PC-3 (cell line): Measurements from ENCODE around the gene CD101. TPM values are rescaled to one million over a fixed set of nuclear protein-coding genes. Genes with fewer than 3 reads are reported as not detected.

Experiments used
- ATAC-seq: fragments of 200-7000 bp; cut with Tn5 transposase; 2 replicates; pipeline ENCODE4 v1.9.1; 2020; ENCODE audit warnings: mild to moderate bottlenecking, moderate library complexity
- BruUV-seq: library from RNA; stranded (reverse); fragments of 400-500 nt; replicated peaks from 2 replicates; lab custom pipeline; 2021; lab: Mats Ljungman, UMichigan
- CTCF ChIA-PET: fragments of 300-600 bp; sonication (Branson Sonifier 250); formaldehyde crosslinking; loops from one replicate; lab custom pipeline; 2022; ENCODE audit warnings: antibody characterized with exemption; lab: Charles Lee
- POLR2A ChIA-PET: fragments of 300-600 bp; sonication (Branson Sonifier 250); formaldehyde crosslinking; loops from one replicate; lab custom pipeline; 2022; ENCODE audit warnings: antibody characterized with exemption; ENCODE audit not compliant: unreplicated experiment; lab: Charles Lee
- DNase-seq: peaks from one replicate; pipeline ENCODE4 v3.0.0-alpha.2; 2015
- H2AFZ ChIP-seq: fragments of 300-600 bp; sonication (generic); 2 replicates; pipeline ENCODE4 v1.6.0; 2016; ENCODE audit warnings: antibody characterized with exemption, low read length
- H3F3A ChIP-seq: fragments of 300-600 bp; sonication (generic); one replicate; pipeline ENCODE4 v1.6.0; 2017; ENCODE audit warnings: antibody characterized with exemption, low read length, control low read depth, mild to moderate bottlenecking; ENCODE audit not compliant: unreplicated experiment
- H3K27ac ChIP-seq: fragments of 300-600 bp; sonication (generic); 2 replicates; pipeline ENCODE4 v1.5.1; 2016; ENCODE audit warnings: mild to moderate bottlenecking, low read length
- H3K27me3 ChIP-seq: fragments of 300-600 bp; sonication (generic); 2 replicates; pipeline ENCODE4 v1.6.1; 2016; ENCODE audit warnings: low read length, mixed read lengths
- H3K36me3 ChIP-seq: fragments of 300-600 bp; sonication (generic); 2 replicates; pipeline ENCODE4 v1.6.1; 2016; ENCODE audit warnings: low read depth, mixed run types, low read length, mixed read lengths
- H3K4me1 ChIP-seq: fragments of 300-600 bp; sonication (generic); 2 replicates; pipeline ENCODE4 v1.5.1; 2016; ENCODE audit warnings: low read length; ENCODE audit not compliant: insufficient read depth
- H3K4me2 ChIP-seq: fragments of 300-600 bp; sonication (generic); 2 replicates; pipeline ENCODE4 v1.6.0; 2016; ENCODE audit warnings: low read length
- H3K4me3 ChIP-seq: fragments of 300-600 bp; sonication (generic); 2 replicates; pipeline ENCODE4 v1.5.1; 2016; ENCODE audit warnings: mild to moderate bottlenecking, low read length, mixed read lengths
- H3K79me2 ChIP-seq: fragments of 300-600 bp; sonication (generic); 2 replicates; pipeline ENCODE4 v1.6.1; 2017; ENCODE audit warnings: low read length, mixed read lengths
- H3K9ac ChIP-seq: fragments of 300-600 bp; sonication (generic); 2 replicates; pipeline ENCODE4 v1.6.0; 2016; ENCODE audit warnings: mild to moderate bottlenecking, low read length
- H3K9me2 ChIP-seq: fragments of 300-600 bp; sonication (generic); replicated peaks from 2 replicates; pipeline ENCODE4 v1.6.1; 2016; ENCODE audit warnings: mixed run types, low read length, mixed read lengths
- H3K9me3 ChIP-seq: fragments of 300-600 bp; sonication (generic); 2 replicates; pipeline ENCODE4 v1.6.1; 2016; ENCODE audit warnings: low read length, mixed read lengths
- H4K20me1 ChIP-seq: fragments of 300-600 bp; sonication (generic); 2 replicates; pipeline ENCODE4 v1.6.1; 2016; ENCODE audit warnings: low read length, mixed read lengths
- EZH2 ChIP-seq: fragments of 300-600 bp; sonication (generic); IDR thresholded peaks from one replicate; pipeline ENCODE4 v1.6.1; 2017; ENCODE audit warnings: antibody characterized with exemption, mild to moderate bottlenecking, low read length; ENCODE audit not compliant: unreplicated experiment
- EZH2phosphoT487 ChIP-seq: fragments of 300-600 bp; sonication (generic); IDR thresholded peaks from 2 replicates; pipeline ENCODE4 v1.6.1; 2018; ENCODE audit warnings: mild to moderate bottlenecking, antibody characterized with exemption, low read length, borderline replicate concordance
- intact Hi-C: fragments of 100-400 bp; cut with micrococcal nuclease; formaldehyde crosslinking; loops from 2 replicates; pipeline ENCODE4 v1.9.0; 2023
- total RNA-seq: library from RNA; depleted of rRNA; stranded (reverse); fragments of >200 nt; gene quantifications from 2 replicates; pipeline ENCODE4 v1.2.3, GENCODE V29; 2014
- TF ChIP-seq, protein P1 (sequence below): fragments of 300-600 bp; sonication (generic); conservative IDR thresholded peaks from 2 replicates; pipeline ENCODE4 v1.5.1; 2017; ENCODE audit warnings: antibody characterized with exemption, low read depth, mild to moderate bottlenecking, low read length

CD101 gene
- total RNA-seq, 1 experiment from 2014 or later = 0.36 TPM

DNA sequence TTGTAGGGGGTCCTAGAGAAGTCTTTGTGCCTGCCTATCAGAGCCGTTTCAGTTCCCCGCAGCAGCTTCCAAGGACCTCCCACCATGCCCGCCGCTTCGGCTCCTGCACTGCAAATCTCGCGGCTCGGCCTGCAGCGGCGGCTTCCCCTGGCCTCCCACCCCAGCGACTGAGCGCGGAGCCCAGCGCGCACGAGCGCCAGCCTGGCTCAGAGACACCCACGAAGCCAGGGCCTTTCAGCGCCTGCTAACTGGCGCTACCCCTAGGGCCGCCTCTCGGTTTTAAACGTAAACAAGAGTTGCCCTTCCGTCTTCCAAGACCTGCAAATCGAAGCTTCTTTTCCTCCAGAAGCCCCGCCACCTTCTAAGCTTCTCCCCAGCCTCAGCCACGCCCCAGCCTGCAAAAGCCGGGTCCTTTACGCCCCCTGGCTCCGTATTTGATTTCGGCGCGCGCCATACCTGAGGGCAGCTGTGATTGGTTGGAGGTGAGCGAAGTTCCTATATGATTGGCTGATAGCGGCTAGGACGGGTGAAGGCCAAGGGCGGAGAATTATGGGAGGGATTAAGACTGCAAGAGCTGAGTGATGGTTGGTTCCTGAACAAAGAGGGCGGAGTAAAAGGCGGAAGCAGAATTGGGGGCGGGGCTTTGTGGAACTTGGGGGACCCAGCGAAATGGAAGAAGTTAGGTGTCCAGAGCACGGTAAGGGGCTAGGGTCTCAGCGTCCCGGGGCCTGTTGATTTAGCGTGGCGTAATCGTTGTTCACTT, 58.3 kb downstream of the CD101 start, which contains the start of gene TTF2:
Gene TTF2, plus strand, starts transcription at position 649 of the 763 bp plus-strand sequence. Its CDS starts 21 bp downstream, at position 670.
- H3K27me3 ChIP-seq = no peaks in the 10 kb centered on the region
- ATAC-seq (peak; percentile 96), DNase-seq (peak; percentile 98)
- TF ChIP-seq, protein P1, sequence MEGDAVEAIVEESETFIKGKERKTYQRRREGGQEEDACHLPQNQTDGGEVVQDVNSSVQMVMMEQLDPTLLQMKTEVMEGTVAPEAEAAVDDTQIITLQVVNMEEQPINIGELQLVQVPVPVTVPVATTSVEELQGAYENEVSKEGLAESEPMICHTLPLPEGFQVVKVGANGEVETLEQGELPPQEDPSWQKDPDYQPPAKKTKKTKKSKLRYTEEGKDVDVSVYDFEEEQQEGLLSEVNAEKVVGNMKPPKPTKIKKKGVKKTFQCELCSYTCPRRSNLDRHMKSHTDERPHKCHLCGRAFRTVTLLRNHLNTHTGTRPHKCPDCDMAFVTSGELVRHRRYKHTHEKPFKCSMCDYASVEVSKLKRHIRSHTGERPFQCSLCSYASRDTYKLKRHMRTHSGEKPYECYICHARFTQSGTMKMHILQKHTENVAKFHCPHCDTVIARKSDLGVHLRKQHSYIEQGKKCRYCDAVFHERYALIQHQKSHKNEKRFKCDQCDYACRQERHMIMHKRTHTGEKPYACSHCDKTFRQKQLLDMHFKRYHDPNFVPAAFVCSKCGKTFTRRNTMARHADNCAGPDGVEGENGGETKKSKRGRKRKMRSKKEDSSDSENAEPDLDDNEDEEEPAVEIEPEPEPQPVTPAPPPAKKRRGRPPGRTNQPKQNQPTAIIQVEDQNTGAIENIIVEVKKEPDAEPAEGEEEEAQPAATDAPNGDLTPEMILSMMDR = no peak
- no peak for TF ChIP-seq EZH2
- TF ChIP-seq EZH2phosphoT487 = no peak
- H3K36me3 ChIP-seq = no peaks in the 10 kb centered on the region; the same call in 1 of the 2 replicates
- no peaks in the 10 kb centered on the region for H3F3A ChIP-seq
- no peaks in the 10 kb centered on the region for H4K20me1 ChIP-seq
- H3K4me3 ChIP-seq = peak within 1 kb of the TSS; percentile 89
- H2AFZ ChIP-seq = peak within 1 kb of the TSS; percentile 91
- H3K9ac ChIP-seq = peak within 1 kb of the TSS; percentile 77
- peaks cover 14% of the 10 kb centered on the region for H3K4me1 ChIP-seq
- no peaks in the 10 kb centered on the region for H3K9me2 ChIP-seq
- no TSS peak for BruUV-seq
- H3K79me2 ChIP-seq = peaks cover 27% of the 10 kb centered on the region; the same call in 1 of the 2 replicates
- ChIA-PET CTCF (interaction anchor here (0.6 to 1.2 kb wide), 6 partner anchors 62 to 491 kb away, joined by 3 to 6 read pairs (median 5); no protein-coding TSS in a partner anchor), POLR2A (interaction anchor here (0.6 to 0.7 kb wide), 4 partner anchors 33 to 913 kb away, joined by 3 to 5 read pairs (median 4); no protein-coding TSS in a partner anchor)
- no peaks in the 10 kb centered on the region for H3K9me3 ChIP-seq
- H3K4me2 ChIP-seq = peak within 1 kb of the TSS; percentile 89
- H3K27ac ChIP-seq = peak within 1 kb of the TSS; percentile 68
- intact Hi-C loops = loop anchor here (1.0 to 10.0 kb wide), 4 partner anchors 61 to 695 kb away; partner anchors contain the start of gene TRIM45

DNA sequence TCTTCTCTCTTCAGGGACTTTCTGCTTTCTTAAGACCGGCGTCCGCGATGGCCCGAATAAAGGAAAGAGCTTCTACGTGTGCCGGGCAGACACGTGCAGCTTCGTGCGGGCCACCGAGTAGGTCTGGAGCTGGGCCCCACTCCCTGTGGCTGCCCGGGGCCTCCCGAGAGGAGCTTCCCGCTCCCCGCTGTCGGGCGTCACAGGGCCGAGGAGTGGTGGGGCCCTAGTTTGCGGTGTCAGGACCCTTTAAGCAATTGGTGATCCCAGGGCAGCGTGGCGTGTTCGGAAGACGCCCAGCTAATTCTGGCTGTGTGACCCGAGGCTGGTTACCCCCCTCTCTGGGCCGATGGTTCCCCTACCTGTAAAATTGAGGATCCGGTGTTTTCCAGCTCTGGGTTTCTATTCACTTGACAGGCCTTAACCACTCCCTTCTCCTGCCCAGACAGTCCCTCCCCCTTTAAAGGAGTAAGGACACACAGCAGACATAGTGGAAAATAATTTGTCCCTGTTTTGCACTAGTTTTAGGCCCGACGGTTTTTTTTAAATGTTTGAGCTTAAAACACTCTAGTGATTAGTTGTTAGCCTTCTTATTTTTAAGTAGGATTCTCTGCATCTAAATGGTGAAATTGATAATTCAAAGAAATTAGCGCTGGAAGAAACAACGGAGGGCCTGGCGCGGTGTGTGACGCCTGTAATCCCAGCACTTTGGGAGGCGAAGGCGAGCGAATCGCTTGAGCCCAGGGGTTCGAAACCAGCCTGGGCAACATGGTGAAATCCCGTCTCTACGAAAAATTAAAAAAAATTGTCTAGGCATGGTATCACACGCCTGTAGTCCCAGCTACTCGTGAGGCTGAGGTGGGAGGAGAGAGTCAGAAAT, 59.1 kb downstream of the CD101 start:
- intact Hi-C loops = loop anchor here (2.0 to 10.0 kb wide), 2 partner anchors 60 to 694 kb away; partner anchors contain the start of gene TRIM45
- Histone ChIP-seq H3F3A (no peaks in the 10 kb centered on the region), H3K79me2 (peaks cover 27% of the 10 kb centered on the region; the same call in 1 of the 2 replicates), H3K4me2 (peak overlapping the region; percentile 89), H3K9me3 (no peaks in the 10 kb centered on the region), H3K9ac (peak overlapping the region; percentile 76), H3K36me3 (no peaks in the 10 kb centered on the region; the same call in 1 of the 2 replicates), H3K27me3 (no peaks in the 10 kb centered on the region), H3K4me3 (peak overlapping the region; percentile 89), H3K4me1 (peaks cover 14% of the 10 kb centered on the region), H2AFZ (peak overlapping the region; percentile 91), H3K9me2 (no peaks in the 10 kb centered on the region), H3K27ac (no peak overlapping the region), H4K20me1 (no peaks in the 10 kb centered on the region)
- TSS peak; percentile 81 for BruUV-seq
- ATAC-seq (peak; percentile 54), DNase-seq (peak; percentile 51)
- TF ChIP-seq, protein P1 = no peak
- TF ChIP-seq EZH2phosphoT487 = no peak
- no peak for TF ChIP-seq EZH2
- ChIA-PET CTCF (interaction anchor here (0.6 to 1.2 kb wide), 5 partner anchors 68 to 491 kb away, joined by 3 to 6 read pairs (median 6); no protein-coding TSS in a partner anchor), POLR2A (interaction anchor here (0.5 to 0.7 kb wide), 5 partner anchors 17 to 914 kb away, joined by 3 to 5 read pairs (median 3); no protein-coding TSS in a partner anchor)
